ENCODE results near the gene KCNE2. TPM values are rescaled to one million over a fixed set of nuclear protein-coding genes. Genes with fewer than 3 reads are reported as not detected.
"Not testable (repeated sequence)": the region's sequence is repeated elsewhere in the genome, so short reads cannot be mapped to it uniquely, and the experiment has no call there.

Gene KCNE2
- total RNA-seq, 2 donors from 2014 or later = not detected

GRCh38 chr21:34375619-34375972, 11.8 kb downstream of the KCNE2 start:
- H3K27ac ChIP-seq; H3K4me1 ChIP-seq (replicated peaks); H3K36me3 ChIP-seq; H3K4me3 ChIP-seq; intact Hi-C loops (cut with DNase I); H3K27me3 ChIP-seq (replicated peaks; ENCODE audit: insufficient read depth); H3K9me3 ChIP-seq; DNase-seq (ENCODE audit: low spot score): not testable (repeated sequence)
- no CpG with 5 or more reads among the region's 33 CpGs for WGBS

- H3K4me3 ChIP-seq; intact Hi-C loops (cut with DNase I); H3K4me1 ChIP-seq (replicated peaks); H3K9me3 ChIP-seq; H3K36me3 ChIP-seq; H3K27me3 ChIP-seq (replicated peaks; ENCODE audit: insufficient read depth); H3K27ac ChIP-seq; DNase-seq (ENCODE audit: low spot score): not testable (repeated sequence)
- no CpG with 5 or more reads among the region's 2 CpGs for WGBS
These were observed 19.3 kb downstream of the KCNE2 start for GRCh38 chr21:34383138-34383537.

- DNase-seq (ENCODE audit: low spot score); H3K4me3 ChIP-seq; H3K27me3 ChIP-seq (replicated peaks; ENCODE audit: insufficient read depth); H3K36me3 ChIP-seq; H3K9me3 ChIP-seq; H3K27ac ChIP-seq; intact Hi-C loops (cut with DNase I); H3K4me1 ChIP-seq (replicated peaks): not testable (repeated sequence)
- WGBS = no CpG with 5 or more reads among the region's 14 CpGs
These were observed 20.1 kb downstream of the KCNE2 start for GRCh38 chr21:34383724-34384415.

- H3K9me3 ChIP-seq; DNase-seq (ENCODE audit: low spot score); H3K4me1 ChIP-seq (replicated peaks); intact Hi-C loops (cut with DNase I); H3K27ac ChIP-seq; H3K27me3 ChIP-seq (replicated peaks; ENCODE audit: insufficient read depth); H3K4me3 ChIP-seq; H3K36me3 ChIP-seq: not testable (repeated sequence)
- no CpG with 5 or more reads among the region's 5 CpGs for WGBS
These were observed 36.7 kb downstream of the KCNE2 start for GRCh38 chr21:34400522-34400921.

GRCh38 chr21:34404742-34405141, 40.9 kb downstream of the KCNE2 start:
- intact Hi-C loops (cut with DNase I); H3K36me3 ChIP-seq; DNase-seq (ENCODE audit: low spot score); H3K27ac ChIP-seq; H3K27me3 ChIP-seq (replicated peaks; ENCODE audit: insufficient read depth); H3K4me1 ChIP-seq (replicated peaks); H3K9me3 ChIP-seq; H3K4me3 ChIP-seq: not testable (repeated sequence)
- no CpG with 5 or more reads among the region's 5 CpGs for WGBS

GRCh38 chr21:34405686-34406085, 41.9 kb downstream of the KCNE2 start:
- H3K27me3 ChIP-seq (replicated peaks; ENCODE audit: insufficient read depth); DNase-seq (ENCODE audit: low spot score); H3K4me1 ChIP-seq (replicated peaks); H3K36me3 ChIP-seq; H3K27ac ChIP-seq; H3K9me3 ChIP-seq; intact Hi-C loops (cut with DNase I); H3K4me3 ChIP-seq: not testable (repeated sequence)
- no CpG with 5 or more reads among the region's 2 CpGs for WGBS

- H3K36me3 ChIP-seq; H3K4me3 ChIP-seq; H3K27ac ChIP-seq; intact Hi-C loops (cut with DNase I); DNase-seq (ENCODE audit: low spot score); H3K27me3 ChIP-seq (replicated peaks; ENCODE audit: insufficient read depth); H3K4me1 ChIP-seq (replicated peaks); H3K9me3 ChIP-seq: not testable (repeated sequence)
- WGBS = no CpG with 5 or more reads among the region's 6 CpGs
These were observed 42.3 kb downstream of the KCNE2 start for GRCh38 chr21:34406102-34406501.

- H3K36me3 ChIP-seq; H3K4me1 ChIP-seq (replicated peaks); H3K9me3 ChIP-seq; H3K27me3 ChIP-seq (replicated peaks; ENCODE audit: insufficient read depth); DNase-seq (ENCODE audit: low spot score); H3K4me3 ChIP-seq; H3K27ac ChIP-seq; intact Hi-C loops (cut with DNase I): not testable (repeated sequence)
- no CpG with 5 or more reads among the region's 2 CpGs for WGBS
These were observed 42.9 kb downstream of the KCNE2 start for GRCh38 chr21:34406676-34407075.

- H3K4me3 ChIP-seq; H3K36me3 ChIP-seq; intact Hi-C loops (cut with DNase I); H3K27me3 ChIP-seq (replicated peaks; ENCODE audit: insufficient read depth); DNase-seq (ENCODE audit: low spot score); H3K9me3 ChIP-seq; H3K4me1 ChIP-seq (replicated peaks); H3K27ac ChIP-seq: not testable (repeated sequence)
- WGBS = no CpG with 5 or more reads among the region's 9 CpGs
These were observed 43.5 kb downstream of the KCNE2 start for GRCh38 chr21:34407294-34407693.

- H3K4me1 ChIP-seq (replicated peaks); H3K27ac ChIP-seq; H3K36me3 ChIP-seq; H3K4me3 ChIP-seq; DNase-seq (ENCODE audit: low spot score); intact Hi-C loops (cut with DNase I); H3K9me3 ChIP-seq; H3K27me3 ChIP-seq (replicated peaks; ENCODE audit: insufficient read depth): not testable (repeated sequence)
- no CpG with 5 or more reads among the region's 5 CpGs for WGBS
These were observed 53.8 kb downstream of the KCNE2 start for GRCh38 chr21:34417448-34418077.

Other genes starting within 250 kb of the KCNE2 start
- gene SMIM11, start 11.5 kb downstream of the KCNE2 start, total RNA-seq = 10 to 100 TPM in 1 of 2 donors, 1 to 10 TPM in 1; 8.8 to 12.6 TPM
- not detected for gene SMIM34, start 59.9 kb downstream of the KCNE2 start, total RNA-seq
- 1 to 10 TPM in 1 of 2 donors, under 1 TPM in 1; 0.32 to 6.7 TPM for gene KCNE1, start 148.2 kb downstream of the KCNE2 start, total RNA-seq